ENCODE data around the gene BPGM.

Gene BPGM

DNA sequence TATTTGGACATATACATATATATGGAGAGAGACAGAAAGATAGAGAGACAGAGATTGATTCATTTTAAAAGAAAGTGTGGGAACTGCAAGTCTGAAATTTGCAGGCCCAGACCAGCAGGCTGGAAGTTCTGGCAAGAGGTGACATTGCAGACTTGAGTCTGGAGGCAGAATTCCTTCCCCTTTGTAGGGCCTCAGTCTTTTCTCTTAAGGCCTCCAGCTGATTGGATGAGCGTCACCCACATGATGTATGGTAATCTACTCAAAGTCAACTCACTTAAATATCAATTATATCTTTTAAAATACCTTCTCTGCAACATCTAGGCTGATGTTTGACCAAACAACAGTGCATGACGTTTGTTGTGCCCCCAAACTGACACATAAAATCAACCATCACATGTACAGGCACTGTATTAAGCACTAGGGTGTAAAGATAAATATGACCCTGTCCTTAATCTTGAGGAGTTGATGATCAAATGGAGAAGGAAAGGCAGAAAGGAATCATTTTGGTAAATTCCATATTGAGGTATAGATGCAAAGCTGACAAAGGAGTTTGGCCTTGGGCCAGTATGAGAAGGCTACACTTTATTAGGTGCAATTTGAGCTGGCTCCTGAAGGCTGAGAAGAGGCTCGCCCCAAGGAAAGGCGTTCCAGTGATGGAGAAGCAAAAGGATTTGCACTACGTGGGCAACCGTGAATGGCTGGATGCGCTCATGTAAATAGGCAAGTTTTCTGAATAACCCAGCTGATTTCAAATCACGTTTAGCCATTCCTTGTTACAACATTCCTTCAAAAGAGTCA, 52.6 kb downstream of the BPGM start:
- DNase-seq = no peak

DNA sequence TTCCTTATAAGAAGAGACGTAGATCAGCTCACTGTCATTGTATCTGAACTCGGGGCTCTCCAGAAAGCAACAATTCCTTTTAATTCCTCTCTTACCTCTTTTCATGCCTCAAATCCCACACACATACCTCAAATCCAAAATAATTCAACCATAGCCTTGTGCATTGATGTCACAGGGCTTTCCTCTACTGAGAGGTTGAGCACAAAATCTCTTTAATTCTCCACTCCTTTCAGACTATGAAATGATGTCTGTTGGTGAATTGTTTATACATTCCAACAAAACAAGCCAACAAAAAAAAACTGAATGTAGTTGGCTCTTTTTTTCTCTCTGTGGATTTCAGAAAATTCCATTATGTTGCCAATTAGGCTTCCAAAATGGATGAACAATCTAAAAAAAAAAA, 53.2 kb downstream of the BPGM start:
- no peak for DNase-seq

DNA sequence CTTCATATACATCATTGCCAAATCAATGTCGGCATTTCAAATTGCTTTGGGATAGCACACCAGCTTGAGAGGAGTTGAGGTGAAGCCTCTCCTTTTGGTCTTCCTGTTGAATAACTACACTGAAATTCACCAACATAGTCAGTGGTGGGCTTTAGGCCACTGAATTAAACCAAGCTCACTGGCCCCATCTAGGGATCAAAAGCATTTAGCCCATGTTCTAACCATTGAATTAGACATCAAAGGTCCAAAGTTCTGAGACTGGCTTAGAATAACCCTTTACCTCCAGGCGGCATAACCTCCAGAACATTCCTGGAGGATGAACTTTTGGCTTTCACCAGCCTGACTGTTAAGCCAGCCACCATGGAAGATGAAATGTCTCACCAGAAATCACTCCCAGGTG, 54.6 kb downstream of the BPGM start:
- peak in 1 of 2 donors; percentile 17 for DNase-seq

DNA sequence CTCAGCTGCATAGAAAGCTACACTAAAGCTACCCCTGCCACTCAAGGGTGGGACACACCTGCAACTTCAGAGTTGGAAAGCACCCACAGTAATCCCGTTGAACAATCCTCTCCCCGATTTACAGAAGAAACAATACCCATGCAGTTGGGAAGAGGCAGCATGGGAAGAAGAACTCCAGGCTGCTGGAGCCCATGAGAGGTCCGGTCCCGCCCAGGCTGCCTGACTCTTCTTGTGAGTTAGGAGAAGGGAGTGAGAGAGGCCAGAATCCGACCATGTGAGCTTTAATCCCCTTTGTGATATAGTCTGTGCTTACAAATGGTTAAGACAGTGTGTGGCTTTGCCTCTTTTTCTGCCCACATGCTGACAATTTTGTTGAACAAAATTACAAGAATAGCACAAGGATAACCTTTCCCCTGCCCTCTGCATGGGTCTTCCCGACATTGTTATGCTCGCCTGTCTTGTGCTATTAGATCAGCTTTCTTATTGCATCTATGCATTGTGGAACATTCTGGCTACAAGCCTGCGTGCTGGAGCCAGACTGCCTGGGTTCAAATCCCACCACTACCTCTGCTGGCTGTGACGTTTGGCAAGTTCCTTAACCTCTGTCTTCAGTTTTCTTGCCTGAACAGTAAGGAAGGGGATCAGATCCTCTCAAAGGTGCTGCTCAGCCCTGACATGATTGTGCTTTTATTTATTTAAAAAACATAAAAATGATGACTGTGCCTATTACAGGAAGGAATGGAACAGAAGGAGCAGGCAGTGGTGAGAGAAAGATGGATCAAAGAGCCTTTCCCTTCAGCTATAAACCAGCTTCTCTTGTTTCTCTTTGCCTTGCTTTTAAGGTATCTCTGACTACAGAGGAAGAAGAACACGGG, 56.0 kb downstream of the BPGM start:
- no peak for DNase-seq

DNA sequence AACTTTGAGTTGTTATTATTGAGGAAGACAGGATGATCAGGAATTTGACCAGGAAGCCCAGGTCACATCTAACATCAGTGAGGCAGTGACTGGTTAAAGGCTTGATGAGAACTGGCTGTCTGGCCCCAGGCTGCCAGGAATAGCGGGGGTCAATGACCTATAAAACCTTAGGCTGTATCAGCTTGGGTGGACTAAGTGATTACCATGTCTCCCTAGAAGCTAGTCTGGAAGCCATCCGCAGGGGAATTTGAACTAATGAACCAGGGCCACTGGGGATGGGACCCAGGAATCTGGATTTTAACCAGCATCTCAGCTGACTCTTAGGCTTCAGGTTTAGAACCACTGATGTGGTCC, 56.6 kb downstream of the BPGM start:
- DNase-seq = no peak

DNA sequence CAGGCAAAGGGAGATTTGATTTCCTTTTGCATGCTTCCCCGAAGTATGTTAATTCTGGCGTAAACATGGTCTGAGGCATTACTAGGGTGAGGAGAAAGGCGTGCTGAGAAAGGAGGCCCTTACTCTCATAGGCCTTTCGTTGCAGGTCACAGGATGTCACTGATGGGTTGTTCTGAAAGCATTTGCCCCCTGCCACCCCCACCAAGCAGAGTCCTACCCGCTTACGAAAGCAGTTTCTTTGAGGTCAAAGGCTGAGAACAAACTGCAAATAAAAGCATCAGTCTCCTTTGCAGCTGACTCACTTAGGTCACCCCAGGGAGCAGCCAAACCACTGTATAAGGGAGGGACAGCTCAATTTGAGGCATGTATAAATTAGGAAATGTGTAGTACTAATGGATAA, 57.1 kb downstream of the BPGM start:
- DNase-seq = no peak

DNA sequence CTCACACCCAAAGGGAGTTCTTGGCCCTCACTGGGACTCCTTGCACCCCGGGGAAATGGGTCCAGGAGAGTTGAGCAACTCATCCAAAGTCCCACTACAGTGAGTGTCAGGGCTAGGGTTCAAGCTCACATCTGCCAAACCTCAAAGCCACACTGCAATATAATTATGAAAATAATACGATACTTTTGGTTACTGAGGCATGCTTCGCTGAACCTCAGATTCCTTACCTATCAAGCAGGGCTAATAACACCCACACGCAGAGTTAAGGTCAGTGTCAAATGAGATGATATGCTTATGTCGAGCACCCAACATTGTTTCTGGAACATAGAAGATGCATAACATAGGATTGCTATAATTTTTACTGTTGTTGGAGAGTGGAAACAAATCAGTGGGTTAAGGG, 58.2 kb downstream of the BPGM start:
- DNase-seq = no peak

DNA sequence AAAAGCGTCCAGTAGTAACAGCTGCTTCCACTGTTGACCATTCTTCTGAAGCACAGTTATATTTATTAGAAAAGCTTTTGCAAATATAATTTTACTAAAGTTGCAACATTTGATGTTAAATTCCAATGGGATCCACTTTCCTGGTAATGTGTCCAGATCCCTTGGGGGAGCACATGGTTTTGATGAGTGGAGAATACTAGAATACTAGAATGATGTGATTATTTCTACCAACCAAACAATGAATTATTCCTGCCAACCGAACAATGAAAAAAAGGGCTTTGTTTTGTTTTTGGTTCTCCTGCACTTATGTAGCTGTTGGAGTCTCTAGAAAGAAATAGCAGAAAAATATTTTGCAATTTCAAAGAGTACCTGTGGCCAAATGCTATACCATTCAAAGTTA, 59.1 kb downstream of the BPGM start:
- no peak for DNase-seq

DNA sequence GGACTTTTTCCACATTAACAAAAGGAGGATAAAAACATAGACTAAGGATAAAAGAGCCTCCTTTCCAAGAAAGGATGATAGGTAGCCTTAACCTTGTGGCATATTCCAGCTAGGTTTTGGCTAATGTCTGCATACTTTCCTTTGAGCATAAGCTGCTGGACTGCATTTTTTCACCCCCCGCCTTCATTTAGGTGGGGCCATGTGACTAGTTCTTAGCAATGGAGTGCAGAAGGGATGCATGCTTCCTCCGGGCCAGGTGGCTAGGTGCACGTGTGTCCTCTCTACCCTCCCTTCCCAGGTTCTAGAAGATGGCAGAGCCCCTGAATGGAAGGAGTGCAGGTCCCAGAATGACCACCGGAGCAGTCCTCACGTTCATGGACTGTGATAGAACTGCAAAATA, 59.8 kb downstream of the BPGM start:
- DNase-seq = no peak

DNA sequence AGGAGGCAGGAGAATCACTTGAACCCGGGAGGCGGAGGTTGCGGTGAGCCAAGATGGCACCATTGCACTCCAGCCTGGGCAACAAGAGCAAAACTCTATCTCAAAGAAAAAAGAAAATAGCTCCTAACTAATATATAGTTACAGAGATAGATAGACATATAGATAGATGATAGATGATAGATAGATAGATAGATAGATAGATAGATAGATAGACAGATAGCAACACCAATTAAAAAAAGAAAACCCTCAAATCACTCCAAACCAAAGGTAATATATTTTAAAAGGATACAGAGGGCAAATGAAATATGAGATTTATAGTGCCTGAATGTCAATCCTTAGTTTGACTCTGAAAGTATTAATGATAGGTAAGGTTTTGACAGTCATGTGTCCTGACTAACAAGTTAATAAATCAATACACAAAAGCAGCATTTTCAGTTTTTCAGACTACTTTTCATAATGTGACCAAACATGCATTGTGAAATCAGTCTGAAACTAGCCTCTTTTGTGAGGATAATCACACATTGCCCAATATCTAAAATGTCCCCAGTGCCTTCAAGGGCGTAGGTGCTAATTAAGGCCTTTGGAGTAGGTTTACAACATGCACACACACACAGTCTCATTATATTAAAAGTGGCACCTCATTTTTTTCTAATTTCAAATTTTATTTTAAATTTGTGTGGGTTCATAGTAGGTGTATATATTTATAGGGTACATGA, 61.2 kb downstream of the BPGM start:
- DNase-seq = peak; percentile 40 to 55

DNA sequence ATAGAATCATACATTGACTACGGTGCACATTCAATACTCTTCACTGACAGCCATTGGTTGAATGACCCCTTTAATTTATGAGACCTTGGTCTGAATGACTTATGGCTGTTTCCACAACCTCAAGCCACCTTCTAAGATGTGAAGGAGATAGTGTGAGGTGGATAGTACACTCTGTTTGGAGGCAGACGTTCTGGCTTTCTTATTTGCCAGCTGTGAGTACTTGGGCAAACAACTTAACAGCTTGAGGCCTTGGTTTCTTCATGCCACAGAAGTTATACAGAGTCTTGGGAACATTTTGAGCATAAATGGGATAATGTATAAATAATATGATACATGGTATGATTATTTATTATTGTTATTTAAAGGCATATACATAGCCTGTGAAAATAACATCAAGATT, 62.0 kb downstream of the BPGM start:
- DNase-seq = no peak

DNA sequence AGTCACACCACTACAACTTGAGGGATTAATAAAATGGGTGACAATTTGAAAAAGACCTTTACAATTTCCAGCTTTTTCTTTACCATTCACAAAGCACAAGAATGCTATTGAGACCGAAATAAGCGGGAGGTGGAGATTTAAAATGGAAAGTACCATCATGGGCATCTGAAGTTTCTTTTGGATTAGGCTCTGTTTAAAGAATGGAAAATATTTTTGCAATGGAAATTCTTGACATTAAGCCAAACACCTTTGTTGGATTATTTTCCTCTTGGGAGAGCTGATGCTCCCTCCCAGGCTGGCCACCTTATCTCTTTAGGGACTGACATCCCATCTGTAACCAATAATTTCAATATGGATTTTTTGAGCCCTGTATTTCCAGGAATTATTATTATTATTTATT, 62.5 kb downstream of the BPGM start:
- DNase-seq = no peak

DNA sequence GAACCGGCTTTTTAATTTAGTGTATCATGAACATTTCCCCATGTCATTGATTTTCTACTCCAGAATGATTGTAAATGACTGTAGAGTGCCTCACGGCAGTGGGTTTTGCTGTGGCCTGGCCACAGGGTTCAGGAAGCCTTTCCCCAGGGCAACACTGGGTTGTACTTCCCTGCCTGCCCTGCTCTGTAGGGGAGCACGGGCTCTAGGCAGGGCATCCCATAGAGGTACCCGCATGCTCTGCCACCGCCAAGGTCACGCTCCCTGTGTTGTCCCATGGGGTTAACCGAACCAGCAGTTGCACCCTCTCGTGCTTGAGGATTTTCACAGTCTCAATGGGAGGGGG, 63.8 kb downstream of the BPGM start:
- no peak for DNase-seq

DNA sequence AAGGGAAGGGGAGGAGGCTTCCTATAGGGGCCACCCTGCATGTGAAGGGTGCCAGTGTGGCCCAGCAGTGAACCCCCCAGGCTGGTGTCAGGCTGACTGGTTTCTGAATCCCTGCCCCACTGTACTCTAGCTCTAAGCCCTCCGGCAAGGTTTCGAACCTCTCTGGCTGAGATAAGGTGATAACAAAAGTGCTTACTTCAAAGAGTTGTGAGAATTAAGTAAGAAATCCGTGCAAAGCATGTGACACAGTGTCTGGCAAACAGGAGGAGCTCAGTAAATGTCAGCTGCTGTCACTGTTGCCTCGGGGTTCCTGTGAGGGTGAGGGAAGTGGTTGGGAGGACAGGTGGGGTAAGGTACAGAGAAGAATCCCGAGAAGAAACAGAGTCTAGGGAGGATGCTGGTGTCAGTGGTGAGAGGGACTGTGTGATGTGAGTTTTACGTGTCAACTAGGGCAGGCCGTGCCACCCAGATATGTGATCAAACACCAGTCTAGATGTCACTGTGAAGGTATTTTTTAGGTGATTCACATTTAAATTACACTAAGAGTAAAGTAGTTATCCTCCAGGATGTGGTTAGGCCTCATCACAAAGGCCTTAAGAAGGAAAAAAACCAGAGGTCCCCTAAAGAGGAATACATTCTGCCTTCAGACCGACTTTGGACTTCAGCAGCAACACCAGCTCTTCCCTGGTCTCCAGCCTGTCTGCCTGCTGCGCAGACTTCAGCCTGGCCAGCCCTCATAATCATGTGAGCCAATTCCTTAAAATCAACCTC, 64.4 kb downstream of the BPGM start:
- DNase-seq = no peak

DNA sequence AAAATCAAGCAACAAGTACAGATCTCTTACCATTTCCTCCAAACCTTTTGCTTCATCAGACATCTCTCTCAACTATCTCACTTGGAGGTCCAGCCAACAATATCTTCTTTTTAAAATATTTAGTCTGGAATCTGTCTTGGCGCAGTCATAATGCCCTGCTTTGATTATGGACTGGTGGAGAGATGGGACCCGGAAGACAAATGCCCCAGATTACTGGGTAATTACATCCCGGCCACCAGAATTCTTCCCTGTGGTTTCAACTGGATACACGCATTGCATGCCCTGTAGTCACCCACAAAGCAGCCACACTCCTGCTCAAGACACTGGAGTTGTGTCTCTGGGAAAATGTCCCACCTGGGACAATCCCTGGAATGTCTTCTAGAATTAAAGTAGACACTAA, 65.5 kb downstream of the BPGM start:
- DNase-seq = no peak

DNA sequence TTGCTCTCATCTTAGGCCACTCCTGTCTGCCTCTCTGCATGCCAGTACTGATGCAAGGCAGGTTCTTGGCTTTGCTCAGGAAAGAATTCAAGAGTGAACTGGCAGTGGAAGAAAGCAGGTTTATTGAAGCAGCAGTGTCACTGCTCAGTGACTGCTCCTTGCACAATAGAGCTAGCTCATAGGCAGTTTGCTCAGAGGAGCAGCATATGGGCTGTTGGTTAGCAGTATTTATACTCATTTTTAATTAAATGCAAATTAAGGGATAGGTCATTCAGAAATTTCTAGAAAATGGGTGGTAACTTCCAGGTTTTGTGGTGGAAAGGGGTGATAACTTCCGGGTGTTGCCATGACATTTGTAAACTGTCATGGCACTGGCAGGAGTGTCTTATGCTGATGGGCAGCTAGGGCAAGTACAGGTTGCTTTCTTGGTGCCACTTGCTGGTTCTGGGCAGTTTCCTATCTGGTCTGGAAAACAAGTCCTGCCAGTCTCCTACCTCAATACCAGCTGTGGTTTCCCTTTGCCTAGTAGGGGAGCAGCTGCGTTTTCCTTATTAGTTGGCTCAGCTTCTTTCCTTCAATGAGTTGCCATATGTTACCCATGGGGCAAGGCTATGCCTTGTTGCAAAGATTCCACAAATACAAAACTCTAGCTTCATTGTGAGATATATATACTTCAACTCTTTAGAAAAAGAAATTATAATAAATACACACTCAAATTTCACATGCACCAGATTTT, 68.0 kb downstream of the BPGM start:
- no peak for DNase-seq

DNA sequence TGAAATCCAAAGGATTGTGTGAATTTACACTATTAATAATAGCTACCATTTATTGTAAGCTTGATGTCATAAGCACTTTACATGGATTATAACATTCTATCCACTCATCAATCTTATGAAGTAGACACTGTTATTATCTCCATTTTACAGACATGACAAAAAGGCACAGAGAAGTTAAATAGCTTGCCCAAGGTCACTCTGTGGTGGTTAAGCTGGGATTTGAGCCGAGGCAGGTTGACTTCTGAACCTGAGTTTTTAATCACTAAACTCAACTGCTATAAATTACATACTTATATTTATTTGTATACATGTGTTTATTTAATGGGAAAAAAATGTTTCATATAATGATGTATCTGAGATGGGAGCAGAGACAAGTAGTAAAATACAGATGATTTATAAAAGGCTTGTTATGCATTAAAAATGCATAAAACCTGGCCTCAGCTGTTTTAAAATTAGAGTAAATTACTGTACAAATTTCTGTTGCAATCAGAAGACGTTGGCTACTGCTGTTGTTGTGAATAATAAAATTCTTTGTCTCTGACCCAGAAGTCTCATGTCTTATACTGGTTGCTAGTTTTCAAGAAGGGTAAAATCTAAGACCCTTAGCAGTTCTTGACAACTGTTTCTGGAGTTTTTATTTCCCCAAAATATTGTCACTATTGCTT, 71.7 kb downstream of the BPGM start:
- DNase-seq = no peak

DNA sequence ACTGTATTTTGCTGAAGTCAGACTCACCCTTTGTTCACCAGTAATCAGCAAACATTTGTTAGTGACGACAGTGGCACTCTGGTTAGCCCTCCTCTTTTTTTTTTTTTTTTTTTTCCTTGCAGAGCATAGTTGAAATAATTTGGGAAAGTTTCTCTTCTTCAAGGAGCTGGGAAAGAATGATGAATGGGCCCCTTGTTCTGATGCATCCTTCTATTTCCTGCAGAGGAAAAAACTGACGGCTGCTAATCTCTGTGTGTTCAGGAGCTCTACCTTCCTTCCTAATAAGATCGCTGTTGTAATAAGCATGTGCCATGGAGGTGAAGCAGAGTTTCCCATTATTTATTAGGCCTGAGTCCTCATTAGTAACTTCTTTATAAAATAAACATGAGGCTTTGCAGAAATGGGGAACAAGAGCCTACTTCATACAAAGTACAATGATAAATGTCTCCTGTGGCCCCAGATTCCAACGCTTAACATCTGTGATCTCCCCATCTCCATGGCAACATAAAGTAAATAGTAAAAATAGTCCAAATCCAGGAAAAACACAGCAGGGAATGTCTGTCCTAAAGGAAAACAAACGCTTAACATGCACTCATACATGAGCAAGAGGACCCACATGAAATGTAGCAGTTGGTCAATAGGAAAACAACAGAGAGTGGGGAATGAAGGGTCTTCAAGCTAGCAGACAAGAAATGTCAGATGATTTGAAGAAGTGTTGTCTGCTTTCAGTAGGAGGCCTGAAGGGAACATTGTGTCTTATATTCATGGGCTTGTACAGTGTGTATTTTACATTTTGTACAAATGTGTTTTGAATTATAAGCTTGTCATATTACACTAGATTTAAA, 73.7 kb downstream of the BPGM start:
- no peak for DNase-seq

DNA sequence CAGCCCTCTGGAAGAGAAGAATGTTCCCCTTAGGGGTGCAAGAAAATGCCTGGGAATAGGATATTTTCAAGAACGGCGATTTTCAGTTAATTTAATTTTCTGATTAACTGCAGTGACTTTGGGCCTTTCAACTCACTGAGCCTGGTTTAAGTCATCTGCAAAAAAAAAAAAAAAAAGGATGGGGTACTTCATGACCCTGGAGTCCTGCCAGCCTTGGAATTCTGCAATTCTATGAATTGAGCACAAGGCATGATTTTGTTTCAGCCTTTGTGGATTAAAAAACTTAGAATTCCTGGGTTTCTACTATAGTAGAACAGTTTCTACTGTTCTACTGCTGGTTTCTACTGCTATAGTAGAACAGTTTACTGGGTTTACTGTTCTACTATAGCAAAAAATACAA, 74.5 kb downstream of the BPGM start:
- DNase-seq = no peak

DNA sequence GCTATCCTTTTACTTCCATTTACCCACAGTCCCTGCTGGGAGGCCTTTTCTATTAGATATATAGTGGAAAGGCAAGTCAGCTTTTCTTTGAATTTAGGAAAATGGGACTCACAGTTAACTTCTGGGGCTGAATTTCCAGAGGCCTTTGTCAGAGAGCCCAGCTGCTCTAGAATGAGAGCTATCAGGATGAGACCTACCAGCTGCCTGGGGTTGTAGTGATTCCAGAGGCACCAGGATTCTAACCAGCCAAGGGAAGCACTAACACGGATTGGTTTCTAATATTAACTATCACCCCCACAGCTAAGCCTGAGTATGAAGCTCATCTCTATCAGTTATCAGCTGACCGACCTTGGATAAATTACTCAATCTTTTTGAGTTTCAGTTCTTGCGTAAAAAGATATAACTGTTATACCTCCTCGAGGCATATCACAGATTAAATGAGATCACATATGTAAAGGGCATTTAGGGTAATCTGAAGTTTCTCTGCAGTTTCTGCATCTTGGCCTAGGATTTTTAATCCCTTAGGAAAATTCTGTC, 76.2 kb downstream of the BPGM start:
- DNase-seq = no peak

DNA sequence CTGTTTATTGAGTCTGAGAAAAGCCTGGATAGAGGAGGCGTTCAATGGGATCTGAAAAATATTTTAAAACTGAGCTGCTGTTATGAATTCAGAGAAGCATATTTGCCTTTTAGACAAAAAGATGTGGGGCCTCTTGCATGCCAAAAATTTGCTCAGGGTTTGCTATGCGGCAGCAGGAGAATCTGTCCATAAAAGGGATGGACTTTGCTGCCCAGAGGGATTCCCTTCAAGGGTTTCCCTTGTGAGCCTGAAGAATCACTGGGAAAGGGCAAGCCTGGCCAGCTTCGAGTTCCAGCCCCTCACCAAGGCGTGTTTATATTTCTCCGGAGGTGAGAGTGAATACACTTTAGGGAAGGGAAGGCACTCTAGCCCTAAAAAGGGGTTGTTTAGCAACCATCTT, 77.2 kb downstream of the BPGM start:
- DNase-seq = no peak
